GM23248 (cell line): ENCODE measurements around the gene ABCA2.

Experiments used
- EZH2 ChIP-seq: fragments of 200-600 bp; sonication (generic); IDR thresholded peaks from 2 replicates; pipeline ENCODE4 v1.6.1; 2018; ENCODE audit warnings: antibody characterized with exemption, mild to moderate bottlenecking; ENCODE audit not compliant: insufficient read depth, poor library complexity, severe bottlenecking
- EZH2phosphoT487 ChIP-seq: fragments of 200-600 bp; sonication (generic); IDR thresholded peaks from 2 replicates; pipeline ENCODE4 v1.6.1; 2018; ENCODE audit warnings: antibody characterized with exemption, moderate library complexity, mild to moderate bottlenecking, low read depth; ENCODE audit not compliant: insufficient read depth

DNA sequence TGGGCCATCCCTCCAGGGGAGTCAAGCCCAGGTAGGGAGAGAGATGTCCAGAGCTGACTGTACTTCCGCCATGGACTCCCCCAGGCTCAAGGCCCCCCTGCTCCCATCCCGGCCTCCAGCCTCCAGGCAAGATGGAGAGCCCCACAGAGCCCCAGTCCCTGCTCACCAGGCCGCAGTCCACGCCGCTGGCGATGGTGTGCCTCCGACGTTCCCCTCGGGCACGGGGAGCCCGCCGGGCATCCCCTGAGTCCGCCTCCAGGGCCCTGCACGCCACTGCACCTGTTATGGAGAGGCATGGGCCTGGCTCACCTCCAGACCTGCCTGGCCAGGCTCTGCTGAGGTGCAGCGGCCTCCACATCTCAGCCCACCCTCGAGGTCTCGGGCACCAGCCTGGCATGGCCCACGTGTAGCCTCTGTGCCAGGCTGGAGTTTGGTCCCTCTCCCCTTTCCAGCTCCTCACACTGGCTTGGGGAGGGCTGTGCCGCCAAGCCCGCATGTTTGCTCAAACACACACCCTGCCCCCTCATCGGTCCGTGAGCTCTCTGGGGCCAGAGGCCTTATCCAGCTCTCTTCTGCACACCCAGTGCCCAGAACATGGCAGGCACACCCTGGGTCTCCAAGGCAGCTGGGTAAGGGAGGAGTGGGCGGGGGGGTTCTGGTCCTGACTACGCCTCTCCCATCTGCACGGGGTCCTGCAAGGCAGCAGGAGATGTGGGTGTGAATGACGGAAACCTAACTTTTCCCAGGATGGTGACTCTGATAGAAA lies 38.2 kb upstream of the ABCA2 start:
- no peak for TF ChIP-seq EZH2
- no peak for TF ChIP-seq EZH2phosphoT487
